NCI-H187 (cell line): ENCODE data around the gene CD59.
"Not testable (repeated sequence)": the region's sequence is repeated elsewhere in the genome, so short reads cannot be mapped to it uniquely, and the experiment has no call there.

Experiments used
- DNase-seq, 2 experiments: peaks; one replicate each; lab custom pipeline; 2025; lab: John Stamatoyannopoulos, UW

Gene CD59

DNA sequence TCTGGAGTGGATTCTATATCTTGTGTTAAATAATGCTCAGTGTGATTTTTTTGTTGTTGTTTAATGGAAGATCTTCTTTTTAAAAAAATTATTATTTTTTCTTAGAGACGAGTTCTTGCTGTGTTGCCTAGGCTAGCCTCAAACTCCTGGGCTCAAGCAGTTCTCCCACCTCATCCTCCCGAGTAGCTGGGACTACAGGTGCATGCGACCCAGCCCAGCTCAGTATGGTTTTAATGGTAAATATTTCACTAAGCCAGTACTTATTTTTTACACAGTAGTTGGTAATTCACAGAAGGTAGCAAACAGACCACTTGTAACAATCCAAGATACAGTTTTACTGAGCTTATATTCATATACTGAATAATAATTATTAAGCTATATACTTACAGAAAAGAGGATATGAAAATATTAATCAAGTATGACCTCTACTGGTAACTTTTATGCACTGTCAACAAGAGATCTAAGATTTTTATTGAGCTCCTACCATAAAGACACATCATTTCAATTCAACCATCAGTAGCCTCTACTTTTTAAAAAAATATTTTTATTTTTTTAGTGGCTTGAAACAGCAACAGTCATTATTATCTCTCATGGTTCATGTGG lies 6.1 kb upstream of the CD59 start:
- DNase-seq = no peak

DNA sequence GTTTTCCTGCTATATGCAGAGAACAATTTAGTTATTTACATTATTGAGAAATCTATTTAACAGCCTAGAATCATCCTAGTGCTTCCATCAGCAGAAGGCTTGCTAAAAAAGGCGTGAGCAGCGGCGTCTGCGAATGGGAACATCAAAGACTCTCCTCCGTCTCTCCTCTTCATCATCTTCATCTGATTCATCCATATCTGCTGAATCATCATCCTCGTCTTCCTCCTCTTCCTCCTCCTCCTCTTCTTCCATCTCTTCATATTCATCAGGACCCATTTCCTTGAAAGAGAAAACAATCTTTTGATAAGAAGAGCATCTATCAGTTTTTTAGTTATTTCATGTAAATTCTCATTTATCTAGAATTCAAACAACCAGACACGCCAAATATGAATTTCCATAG lies 5.6 kb upstream of the CD59 start:
- DNase-seq = no peak

DNA sequence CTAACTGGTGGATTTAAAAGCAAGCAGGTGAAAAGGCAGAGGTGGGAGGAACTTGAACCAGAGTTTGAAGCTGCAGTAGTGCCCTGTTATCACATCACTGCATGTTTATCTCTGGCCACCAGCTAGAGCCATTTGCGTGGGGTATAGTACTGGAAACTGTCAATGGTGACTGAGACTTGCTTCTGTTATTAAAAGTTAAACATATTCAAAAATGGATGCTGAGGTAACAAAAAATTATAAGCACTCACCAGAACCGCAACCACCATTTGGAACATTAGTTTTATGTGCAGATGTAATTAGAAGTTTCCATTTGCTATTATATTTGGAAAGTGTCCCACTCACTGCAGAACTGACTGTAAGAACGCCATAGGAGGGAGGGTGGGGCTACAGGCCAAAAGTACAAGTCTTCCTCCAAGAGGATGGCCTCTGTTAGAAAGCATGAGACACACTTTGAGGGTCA lies 1.2 kb upstream of the CD59 start:
- DNase-seq = no peak

DNA sequence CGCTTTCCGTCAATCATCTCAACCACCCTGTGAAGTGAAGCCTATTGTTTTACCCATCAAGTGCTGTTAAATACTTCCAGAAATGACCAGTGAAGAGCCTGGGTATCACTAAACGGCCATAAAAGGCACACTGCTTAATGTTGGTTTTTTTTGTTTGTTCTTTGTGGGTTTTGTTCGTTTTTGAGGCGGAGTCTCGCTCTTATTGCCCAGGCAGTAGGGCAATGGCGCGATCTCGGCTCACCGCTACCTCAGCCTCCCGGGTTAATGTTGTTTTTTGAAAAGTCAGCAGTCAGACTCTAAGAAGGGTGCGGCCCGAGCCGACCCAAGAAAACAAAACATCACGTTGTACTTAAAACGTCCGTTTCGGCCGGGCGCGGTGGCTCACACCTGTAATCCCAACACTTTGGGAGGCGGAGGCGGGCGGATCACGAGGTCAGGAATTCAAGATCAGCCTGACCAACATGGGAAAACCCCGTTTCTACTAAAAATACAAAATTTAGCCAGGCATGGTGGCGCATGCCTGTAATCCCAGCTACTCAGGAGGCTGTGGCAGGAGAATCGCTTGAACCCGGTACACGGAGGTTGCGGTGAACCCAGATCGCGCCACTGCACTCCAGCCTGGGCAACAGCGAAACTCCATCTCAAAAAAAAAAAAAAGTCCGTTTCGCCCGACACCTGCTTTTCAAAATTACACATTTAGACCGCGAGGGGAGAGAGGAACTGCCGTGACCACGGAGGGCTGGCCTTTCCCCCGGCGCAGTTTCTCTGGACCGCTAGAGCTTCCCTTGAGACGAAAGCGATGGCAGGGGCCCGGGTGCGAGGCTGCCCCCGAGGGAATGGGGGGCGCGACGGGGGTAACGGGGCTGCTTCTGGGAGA lies 714 bp downstream of the CD59 start:
- DNase-seq = no peak

DNA sequence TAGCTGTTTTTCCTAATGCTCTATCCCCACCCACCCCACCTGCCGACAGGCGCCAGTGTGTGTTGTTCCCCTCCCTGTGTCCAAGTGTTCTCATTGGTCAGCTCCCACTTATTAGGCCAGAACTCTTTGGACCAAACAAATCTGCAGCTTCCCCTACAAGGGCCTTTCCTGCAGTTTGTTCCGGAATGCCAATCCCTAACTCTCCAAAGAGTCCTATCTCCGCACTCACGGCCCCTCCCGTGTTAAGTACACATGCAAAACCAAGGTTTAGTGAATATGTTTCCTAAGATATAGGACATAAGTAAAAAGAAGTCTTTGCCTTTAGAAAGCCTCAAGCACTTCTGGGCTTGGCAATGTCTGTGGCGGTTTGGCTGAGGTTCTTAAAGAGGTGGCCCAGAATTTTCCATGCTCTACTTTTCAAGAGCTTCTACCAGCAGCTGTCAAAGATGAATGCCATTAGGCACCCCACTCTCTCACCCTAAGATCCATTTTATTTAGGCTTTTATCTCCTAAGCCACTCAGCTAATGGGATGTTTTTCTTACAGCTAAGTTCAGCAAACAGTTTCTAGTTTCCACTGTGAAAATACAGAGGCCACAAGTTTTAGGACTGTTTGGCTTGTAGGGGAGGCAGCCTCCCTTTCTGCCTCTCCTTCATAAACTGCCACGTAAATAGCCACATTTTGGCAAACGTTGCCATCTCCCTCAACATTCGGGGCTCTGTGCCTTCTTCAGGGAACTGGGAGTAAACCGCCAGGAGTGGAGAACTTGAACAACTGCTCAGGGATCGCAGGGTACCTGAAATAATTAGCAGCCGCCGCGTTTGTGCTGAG lies 1.6 kb downstream of the CD59 start:
- DNase-seq = no peak

DNA sequence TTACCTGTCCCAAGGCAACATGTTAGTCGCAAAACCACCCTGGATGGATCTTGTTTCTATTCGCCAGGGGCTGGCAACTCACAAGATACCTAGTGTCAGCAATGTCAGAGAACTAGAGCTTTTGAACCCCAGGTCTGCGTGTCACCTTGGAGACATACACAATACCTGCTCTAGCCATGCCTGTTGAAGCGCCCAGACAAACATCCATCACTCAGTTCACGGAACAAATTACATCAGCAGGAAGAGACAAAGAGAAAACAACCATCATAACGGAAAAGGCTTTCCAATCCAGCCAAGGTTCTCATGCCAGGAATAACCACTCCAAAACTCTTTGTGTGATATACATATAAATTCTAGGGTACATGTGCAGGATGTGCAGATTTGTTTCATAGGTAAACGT lies 2.2 kb downstream of the CD59 start:
- no peak for DNase-seq

DNA sequence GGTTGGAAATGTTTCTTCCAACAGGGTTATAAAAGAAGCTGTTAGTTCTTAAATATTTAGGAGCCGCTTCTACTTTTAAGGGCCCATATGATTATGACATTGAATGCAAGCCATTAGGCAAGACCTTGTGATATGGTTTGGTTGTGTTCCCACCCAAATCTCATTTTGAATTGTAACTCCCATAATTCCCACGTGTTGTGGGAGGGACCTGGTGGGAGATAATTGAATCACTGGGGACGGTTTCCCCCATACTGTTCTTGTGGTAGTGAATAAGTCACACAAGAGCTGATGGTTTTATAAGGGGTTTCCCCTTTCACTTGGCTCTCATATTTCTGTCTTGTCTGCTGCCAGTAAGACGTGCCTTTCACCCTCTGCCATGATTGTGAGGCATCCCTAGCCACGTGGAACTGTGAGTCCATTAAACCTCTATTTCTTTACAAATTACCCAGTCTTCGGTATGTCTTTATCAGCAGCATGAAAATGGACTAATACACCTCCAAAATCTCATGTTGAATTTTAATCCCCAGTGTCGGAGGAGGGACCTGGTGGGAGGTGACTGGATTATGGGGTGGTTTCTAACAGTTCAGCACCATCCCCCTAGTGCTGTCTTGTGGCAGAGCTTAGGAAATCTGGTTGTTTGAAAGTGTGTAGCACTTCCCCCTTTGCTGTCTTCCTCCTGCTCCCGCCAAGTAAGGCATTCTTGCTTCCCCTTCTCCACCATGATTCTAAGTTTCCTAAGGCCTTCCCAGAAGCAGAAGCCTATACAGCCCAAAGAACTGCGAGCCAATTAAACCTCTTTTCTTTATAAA lies 4.3 kb downstream of the CD59 start:
- no peak for DNase-seq

DNA sequence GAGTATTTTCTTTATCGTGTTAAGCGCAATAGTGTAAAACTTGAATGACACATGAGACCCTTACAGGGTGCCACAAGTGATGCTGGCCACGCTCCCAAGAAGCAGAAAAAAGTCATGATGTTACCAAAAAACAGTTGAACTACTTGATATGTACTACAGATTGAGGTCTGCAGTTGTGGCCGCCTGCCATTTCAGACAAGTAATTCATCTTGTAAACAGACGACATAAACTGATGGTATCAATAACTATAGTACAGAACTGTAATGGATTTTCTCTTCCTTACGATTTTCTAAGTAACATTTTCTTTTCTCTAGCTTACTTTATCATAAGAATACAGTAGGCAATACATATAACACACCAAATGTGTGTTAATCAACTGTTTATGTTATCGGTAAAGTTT lies 5.5 kb downstream of the CD59 start:
- no peak for DNase-seq

DNA sequence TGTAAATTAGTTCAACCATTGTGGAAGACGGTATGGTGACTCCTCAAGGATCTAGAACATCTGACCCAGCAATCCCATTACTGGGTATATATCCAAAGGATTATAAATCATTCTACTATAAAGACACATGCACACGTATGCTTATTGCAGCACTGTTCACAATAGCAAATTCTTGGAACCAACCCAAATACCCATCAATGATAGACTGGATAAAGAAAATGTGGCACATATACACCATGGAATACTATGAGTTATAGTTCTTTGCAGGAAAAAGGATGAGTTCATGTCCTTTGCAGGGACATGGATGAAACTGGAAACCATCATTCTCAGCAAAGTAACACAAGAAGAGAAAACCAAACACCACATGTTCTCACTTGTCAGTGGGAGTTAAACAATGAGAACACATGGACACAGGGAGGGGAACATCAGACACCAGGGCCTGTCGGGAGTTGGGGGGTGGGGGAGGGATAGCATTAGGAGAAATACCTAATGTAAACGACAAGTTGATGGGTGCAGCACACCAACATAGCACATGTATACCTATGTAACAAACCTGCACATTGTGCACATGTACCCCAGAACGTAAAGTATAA lies 7.1 kb downstream of the CD59 start:
- not testable (repeated sequence) for DNase-seq

DNA sequence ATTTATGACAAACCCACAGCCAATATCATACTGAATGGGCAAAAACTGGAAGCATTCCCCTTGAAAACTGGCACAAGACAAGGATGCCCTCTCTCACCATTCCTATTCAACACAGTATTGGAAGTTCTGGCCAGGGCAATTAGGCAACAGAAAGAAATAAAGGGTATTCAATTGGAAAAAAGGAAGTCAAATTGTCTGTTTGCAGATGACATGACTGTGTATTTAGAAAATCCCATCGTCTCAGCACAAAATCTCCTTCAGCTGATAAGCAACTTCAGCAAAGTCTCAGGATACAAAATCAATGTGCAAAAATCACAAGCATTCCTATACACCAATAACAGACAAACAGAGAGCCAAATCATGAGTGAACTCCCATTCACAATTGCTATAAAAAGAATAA lies 8.7 kb downstream of the CD59 start:
- not testable (repeated sequence) for DNase-seq

DNA sequence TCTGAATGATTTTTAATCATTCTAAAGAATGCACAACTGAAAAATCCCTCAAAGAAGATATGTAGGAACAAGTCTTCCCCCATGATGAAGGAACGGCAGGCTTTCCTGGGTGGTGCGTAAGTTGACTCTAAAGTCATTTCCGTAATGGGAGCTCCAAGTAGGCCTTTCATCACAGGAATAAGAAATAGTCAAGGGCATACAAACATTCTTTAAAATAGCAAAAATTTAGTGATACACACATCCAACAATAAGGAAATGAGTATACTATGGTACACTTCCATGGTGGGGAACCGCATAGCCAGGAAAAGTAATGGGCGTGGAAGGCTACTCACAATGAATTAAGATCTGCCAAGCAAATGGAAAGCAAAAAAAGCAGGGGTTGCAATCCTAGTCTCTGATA lies 10.7 kb downstream of the CD59 start:
- no peak for DNase-seq

DNA sequence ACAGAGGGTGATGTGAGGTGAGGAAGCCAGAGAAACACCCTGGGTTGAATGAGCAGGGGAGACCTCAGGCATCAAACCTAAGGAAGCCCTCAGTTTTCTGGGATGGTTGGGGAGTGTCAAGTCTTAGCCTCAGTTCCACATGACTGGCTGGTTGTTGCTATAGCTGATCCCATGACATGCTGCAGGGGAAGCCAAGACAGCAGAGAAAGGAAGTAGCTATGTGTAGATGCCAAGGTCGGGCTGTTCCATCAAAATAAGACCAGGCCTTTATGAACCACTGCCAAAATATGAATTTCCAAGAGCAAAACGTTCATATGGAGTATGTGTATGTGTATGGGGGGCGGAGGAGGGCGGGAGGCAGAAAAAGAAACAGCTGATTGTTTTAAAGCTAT lies 11.6 kb downstream of the CD59 start:
- no peak for DNase-seq

DNA sequence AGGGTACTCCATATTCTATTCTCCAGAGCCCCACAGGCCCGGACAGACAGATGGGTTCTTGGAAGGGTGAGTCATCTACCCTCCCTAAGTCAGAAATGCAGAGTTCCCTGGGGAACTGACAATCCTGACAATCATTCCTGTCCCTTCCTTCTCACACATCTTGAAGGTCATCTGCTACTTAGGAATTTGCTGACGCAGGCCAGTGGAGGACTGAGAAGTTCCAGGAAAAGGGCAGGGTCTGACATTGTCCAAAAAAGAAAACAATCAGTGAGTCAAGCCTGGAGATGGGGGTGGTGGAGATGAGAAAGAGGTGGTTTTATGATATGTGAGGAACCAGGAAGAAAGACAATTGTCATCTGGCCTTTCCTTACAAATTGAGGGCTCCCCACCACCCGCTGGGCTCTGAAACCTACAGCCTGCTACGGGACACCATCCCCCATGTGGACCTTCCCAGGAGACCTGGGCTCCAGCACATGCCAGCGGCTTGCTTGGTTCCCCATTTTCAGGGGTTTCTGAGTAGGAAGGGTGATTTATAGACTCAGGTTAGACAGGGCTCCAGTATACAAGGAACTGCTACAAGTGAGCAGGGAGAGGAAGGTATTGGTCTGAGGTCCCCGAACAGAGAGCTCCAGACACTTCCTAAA lies 12.9 kb downstream of the CD59 start:
- DNase-seq = no peak

DNA sequence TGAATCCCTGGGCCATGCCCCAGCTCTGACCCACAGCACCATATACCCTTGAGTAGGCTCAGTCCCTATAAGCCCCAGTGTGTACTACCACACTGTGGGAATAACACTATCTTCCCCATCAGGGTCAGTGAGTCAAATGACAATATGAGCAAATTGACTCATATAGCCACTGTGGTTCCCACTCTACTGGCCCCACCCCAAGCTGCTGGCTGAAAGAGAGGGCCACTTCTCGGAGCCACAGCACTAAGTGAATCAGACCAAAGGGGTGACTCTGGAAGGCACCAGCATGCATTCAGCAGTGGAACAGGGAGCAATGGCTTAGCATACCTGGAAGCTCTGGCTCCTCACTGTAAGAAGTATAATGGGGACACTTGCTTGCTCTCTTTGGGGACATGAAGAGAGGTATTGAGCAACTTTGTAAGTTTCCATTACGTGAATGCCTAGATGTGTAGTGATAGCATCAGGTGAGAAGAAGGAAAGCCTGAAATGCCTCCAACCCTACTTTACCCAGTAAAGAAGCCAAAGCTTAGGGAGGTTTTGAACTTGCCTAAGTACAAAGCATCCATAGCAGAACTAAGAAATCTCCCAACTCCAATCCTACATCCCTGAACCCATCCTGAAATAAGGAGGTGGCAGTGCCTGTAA lies 13.5 kb downstream of the CD59 start:
- DNase-seq = no peak

DNA sequence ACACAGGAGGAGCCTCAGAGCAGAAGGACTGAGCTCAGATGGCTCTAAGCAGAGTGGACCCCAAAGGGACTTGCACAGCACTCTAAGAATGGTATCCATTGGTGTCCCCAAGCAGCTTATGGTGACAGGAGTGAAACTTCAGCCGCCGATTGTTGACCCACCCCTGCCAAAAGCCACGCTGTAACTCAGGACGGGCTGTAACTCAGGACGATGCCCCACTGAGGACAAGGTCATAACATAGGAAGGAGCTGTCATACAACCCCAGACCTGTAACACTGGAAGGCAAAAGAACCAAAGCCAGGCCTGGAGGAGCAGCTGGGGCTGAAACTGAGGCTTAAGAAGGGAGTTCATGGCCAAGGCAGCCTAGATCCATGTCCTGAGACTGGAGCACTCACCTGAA lies 14.2 kb downstream of the CD59 start:
- DNase-seq = no peak

DNA sequence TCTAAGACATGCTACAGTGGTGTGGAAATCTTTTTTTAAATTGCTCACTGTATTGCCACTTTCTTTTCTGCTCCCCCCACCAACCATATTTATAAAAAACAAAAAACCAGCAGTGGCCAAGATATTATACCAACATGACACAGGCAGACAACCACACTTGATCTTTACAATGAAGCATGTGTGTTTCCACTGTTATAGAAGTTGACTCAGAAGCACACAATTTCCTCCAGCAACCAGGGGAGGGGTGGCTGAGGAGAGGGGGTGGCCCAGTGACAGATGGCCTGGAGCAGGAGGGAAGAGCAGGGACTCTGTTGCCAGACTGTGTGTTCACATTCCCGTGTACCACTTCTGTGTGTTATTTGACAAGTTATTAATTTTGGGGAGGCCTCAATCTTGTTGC lies 14.8 kb downstream of the CD59 start:
- no peak for DNase-seq

DNA sequence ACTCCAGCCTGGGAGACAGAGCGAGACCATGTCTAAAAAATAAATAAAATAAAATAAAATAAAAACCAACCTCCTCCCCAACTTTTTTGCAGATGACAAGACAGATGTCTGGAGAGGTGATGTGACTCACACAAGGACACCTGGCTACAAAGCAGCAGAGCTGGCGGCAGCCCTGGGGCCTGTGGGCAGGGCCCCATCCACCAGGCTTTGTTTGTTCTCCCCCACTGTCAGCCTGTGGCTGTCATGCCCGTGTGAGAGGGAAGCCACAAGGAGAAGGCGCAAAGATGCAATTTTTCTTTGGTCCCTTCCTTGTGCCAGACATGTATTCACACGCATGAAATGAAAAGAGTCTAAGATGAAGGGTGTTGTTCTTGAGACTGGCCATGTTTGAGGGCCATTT lies 16.6 kb downstream of the CD59 start:
- DNase-seq = no peak

DNA sequence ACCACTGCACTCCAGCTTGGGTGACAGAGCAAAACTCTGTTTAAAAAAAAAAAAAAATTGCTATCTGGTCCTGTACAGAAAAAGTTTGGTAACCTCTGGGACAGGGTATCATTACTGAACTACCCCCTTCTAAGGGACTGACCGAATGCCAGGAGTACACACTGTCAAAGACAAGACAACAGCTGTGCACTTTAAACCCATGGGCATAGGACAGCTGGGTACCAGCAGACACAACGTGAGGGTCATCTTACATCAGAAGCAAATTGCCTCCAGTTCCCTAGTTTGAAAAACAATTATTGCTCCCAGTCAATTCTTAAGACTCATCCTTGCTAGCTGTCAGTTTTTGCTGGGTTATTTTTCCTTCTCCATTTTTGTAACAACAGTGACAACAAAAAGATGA lies 17.8 kb downstream of the CD59 start:
- DNase-seq = no peak

DNA sequence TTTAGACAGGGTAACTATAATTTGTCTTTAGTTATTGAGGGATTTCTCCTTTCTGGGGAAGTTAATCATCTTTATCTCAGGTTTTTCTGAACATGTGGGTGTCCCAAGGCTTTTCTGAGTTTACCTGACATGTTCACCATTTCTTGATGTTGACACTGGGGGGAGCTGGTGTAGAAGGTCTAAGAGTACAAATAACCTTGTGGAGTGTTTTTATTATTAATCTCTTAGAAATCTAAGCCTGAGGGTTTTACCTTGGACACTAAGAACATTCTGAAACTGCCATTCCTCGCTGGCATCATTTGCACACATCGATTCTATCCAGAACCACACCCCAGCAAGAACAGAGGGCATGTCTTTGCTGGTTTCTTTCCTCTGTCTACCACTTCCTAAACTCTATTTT lies 20.0 kb downstream of the CD59 start:
- DNase-seq = no peak

DNA sequence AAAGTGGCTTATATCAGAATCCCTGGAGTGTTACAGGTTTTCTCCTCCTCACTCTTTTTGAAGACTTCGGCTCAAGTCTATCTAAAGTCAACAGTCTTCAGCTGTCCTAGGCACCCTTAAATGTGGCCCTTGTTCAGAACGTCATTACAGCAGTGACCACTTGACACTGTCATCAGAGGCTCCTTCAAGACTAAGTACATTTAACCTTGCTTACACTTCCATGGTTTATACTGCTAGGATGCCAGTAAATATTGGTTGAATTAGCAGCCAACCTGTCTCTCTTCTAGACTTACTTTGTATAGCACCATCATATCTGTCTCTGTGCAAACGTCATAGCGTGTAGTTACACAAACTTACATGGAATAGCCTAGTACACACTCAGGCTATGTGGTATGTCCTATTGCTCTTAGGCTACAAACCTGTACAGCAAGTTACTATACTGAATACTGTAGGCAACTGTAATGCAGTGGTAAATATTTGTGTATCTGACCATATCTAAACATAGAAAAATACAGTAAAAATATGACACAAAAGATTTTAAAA lies 22.3 kb downstream of the CD59 start:
- no peak for DNase-seq
